ENCODE data around the gene OR5T2.
"Not testable (repeated sequence)": the region's sequence is repeated elsewhere in the genome, so short reads cannot be mapped to it uniquely, and the experiment has no call there.

OR5T2 gene

DNA sequence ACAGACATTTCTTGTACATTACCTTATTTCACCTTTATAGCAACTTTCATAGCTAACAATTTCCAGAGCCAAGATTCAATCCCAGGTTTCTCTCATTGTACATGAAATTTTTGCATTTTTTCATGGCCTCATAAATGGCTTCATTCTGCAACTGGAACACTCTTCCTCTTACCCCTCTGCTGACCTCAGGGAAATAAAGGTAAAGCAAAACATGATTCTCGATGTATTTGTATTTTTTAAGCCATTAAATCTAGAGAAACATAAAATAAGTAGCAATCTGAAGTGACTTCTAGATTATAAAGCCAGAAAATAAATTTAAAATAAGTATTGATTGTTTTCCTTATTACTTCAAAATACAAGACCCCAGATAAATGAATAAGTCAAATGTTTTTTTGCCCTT, at the start of gene OR5T2:
TSS of gene OR5T2 (minus strand) at position 101 of the 400 bp plus-strand sequence. CDS start 1,193 bp downstream, outside the sequence.
- DNase-seq (ENCODE audit: low read depth, low spot score): no peak

- DNase-seq (ENCODE audit: low read depth, low spot score): no peak
Observed at GRCh38 chr11:56273854-56274253, 39.8 kb upstream of the OR5T2 start, which contains the start of gene OR5T1. Gene OR5T1, plus strand, starts transcription at chr11:56274154. Its CDS starts 1,485 bp downstream, at chr11:56275639.

- no peak for DNase-seq (ENCODE audit: low read depth, low spot score)
Observed at GRCh38 chr11:56271092-56271491, 37.0 kb upstream of the OR5T2 start.

GRCh38 chr11:56251954-56252353, 17.9 kb upstream of the OR5T2 start, which contains the start of gene OR5T3:
Gene OR5T3, plus strand, starts transcription at chr11:56252254. Its CDS starts 0 bp downstream, at chr11:56252254.
- no peak for DNase-seq (ENCODE audit: low read depth, low spot score)

GRCh38 chr11:56219735-56220134, 14.3 kb downstream of the OR5T2 start:
- not testable (repeated sequence) for DNase-seq (ENCODE audit: low read depth, low spot score)

- no peak for DNase-seq (ENCODE audit: low read depth, low spot score)
Observed at GRCh38 chr11:56214537-56214936, 19.5 kb downstream of the OR5T2 start.

- no peak for DNase-seq (ENCODE audit: low read depth, low spot score)
Observed at GRCh38 chr11:56207790-56208189, 26.3 kb downstream of the OR5T2 start.

DNA sequence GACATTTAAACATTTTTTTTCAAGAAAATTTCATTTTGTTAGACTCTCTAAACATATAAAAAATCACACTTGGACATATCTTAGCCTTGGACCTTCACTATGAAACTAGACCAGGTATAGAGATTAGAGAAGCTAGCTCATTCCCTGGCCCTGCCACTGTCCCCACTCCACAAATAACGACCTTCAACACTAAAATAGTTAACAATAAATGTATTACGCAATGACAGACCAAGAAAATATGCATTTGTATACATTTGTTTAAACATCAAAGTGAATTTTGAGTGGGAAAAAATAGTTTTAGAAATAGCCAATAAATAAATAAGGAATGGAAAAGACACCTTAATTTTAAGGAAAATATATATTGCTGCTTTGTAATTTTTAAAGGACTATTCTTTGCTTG, 36.7 kb downstream of the OR5T2 start:
- no peak for DNase-seq (ENCODE audit: low read depth, low spot score)

- DNase-seq (ENCODE audit: low read depth, low spot score): no peak
Observed at GRCh38 chr11:56196705-56197104, 37.4 kb downstream of the OR5T2 start.

- no peak for DNase-seq (ENCODE audit: low read depth, low spot score)
Observed at GRCh38 chr11:56188602-56189001, 45.5 kb downstream of the OR5T2 start.

DNA sequence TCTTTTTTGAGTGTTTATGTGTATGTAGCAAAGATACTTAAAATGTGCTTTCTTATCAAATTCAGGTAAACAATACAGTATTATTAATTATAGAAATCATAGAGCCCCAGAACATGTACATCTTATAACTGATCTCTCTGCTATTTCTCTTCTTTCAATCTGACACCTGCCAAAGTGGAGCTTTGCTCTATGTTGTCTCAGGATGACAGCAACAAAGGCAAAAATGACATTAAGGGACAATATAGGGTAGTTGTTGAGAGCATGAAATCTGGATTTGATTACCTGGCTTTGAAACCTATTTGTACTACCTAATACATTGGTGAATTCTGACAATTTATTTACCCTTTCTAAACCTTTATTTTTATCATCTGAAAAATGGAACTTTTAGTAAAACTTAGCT, 50.6 kb downstream of the OR5T2 start:
- DNase-seq (ENCODE audit: low read depth, low spot score): no peak

All from activated naive CD8-positive, alpha-beta T cell treated with anti-CD3 and anti-CD28 coated beads, Interleukin-2, amount 50 U/mL, for 16 hours (primary cell).